IPS-15b (cell line): Measurements from ENCODE around the gene GDA.

ENCODE experiments used
- H3K27me3 ChIP-seq: one replicate; pipeline ENCODE4 v1.6.1; 2013; ENCODE audit warnings: low read length; ENCODE audit not compliant: control insufficient read depth, insufficient read depth
- H3K36me3 ChIP-seq: one replicate; pipeline ENCODE4 v1.6.1; 2013; ENCODE audit warnings: low read length; ENCODE audit not compliant: control insufficient read depth, insufficient read depth
- H3K4me1 ChIP-seq: one replicate; pipeline ENCODE4 v1.6.1; 2013; ENCODE audit warnings: mild to moderate bottlenecking, low read length; ENCODE audit not compliant: control insufficient read depth, insufficient read depth
- H3K4me3 ChIP-seq: one replicate; pipeline ENCODE4 v1.5.1; 2013; ENCODE audit warnings: low read depth, low read length
- H3K9ac ChIP-seq: one replicate; pipeline ENCODE4 v1.6.1; 2013; ENCODE audit warnings: low read depth, mild to moderate bottlenecking, low read length
- H3K9me3 ChIP-seq: one replicate; pipeline ENCODE4 v1.6.1; 2013; ENCODE audit warnings: mild to moderate bottlenecking, low read length; ENCODE audit not compliant: control insufficient read depth, insufficient read depth

Gene GDA

GRCh38 chr9:72185561-72185960 is 36.3 kb downstream of the GDA start:
- H3K9ac ChIP-seq = no peak overlapping the region
- H3K9me3 ChIP-seq = no peaks in the 10 kb centered on the region
- no peaks in the 10 kb centered on the region for H3K36me3 ChIP-seq
- no peak overlapping the region for H3K4me3 ChIP-seq
- H3K4me1 ChIP-seq = no peaks in the 10 kb centered on the region
- H3K27me3 ChIP-seq = no peaks in the 10 kb centered on the region

GRCh38 chr9:72187121-72187695 is 38.0 kb downstream of the GDA start:
- Histone ChIP-seq H3K36me3 (no peaks in the 10 kb centered on the region), H3K9ac (no peak overlapping the region), H3K4me1 (no peaks in the 10 kb centered on the region), H3K9me3 (no peaks in the 10 kb centered on the region), H3K4me3 (no peak overlapping the region), H3K27me3 (no peaks in the 10 kb centered on the region)

GRCh38 chr9:72188232-72188631 is 39.0 kb downstream of the GDA start:
- H3K9me3 ChIP-seq = no peaks in the 10 kb centered on the region
- no peaks in the 10 kb centered on the region for H3K27me3 ChIP-seq
- no peak overlapping the region for H3K9ac ChIP-seq
- no peaks in the 10 kb centered on the region for H3K36me3 ChIP-seq
- no peak overlapping the region for H3K4me3 ChIP-seq
- no peaks in the 10 kb centered on the region for H3K4me1 ChIP-seq

- Histone ChIP-seq H3K27me3 (no peaks in the 10 kb centered on the region), H3K9ac (no peak overlapping the region), H3K4me1 (no peaks in the 10 kb centered on the region), H3K36me3 (no peaks in the 10 kb centered on the region), H3K4me3 (no peak overlapping the region), H3K9me3 (no peaks in the 10 kb centered on the region)
Measured at GRCh38 chr9:72193478-72193881, 44.2 kb downstream of the GDA start.

- Histone ChIP-seq H3K36me3 (no peaks in the 10 kb centered on the region), H3K4me1 (no peaks in the 10 kb centered on the region), H3K9ac (no peak overlapping the region), H3K4me3 (no peak overlapping the region), H3K9me3 (no peaks in the 10 kb centered on the region), H3K27me3 (no peaks in the 10 kb centered on the region)
Measured at GRCh38 chr9:72199238-72199637, 50.0 kb downstream of the GDA start.

- H3K9me3 ChIP-seq = no peaks in the 10 kb centered on the region
- H3K4me1 ChIP-seq = no peaks in the 10 kb centered on the region
- no peak overlapping the region for H3K9ac ChIP-seq
- H3K4me3 ChIP-seq = no peak overlapping the region
- no peaks in the 10 kb centered on the region for H3K36me3 ChIP-seq
- H3K27me3 ChIP-seq = no peaks in the 10 kb centered on the region
Measured at GRCh38 chr9:72200452-72200851, 51.2 kb downstream of the GDA start.

GRCh38 chr9:72202009-72202408 is 52.8 kb downstream of the GDA start:
- no peaks in the 10 kb centered on the region for H3K27me3 ChIP-seq
- H3K36me3 ChIP-seq = no peaks in the 10 kb centered on the region
- H3K9me3 ChIP-seq = no peaks in the 10 kb centered on the region
- H3K4me3 ChIP-seq = no peak overlapping the region
- H3K4me1 ChIP-seq = no peaks in the 10 kb centered on the region
- H3K9ac ChIP-seq = no peak overlapping the region

- no peaks in the 10 kb centered on the region for H3K36me3 ChIP-seq
- H3K9ac ChIP-seq = no peak overlapping the region
- H3K4me1 ChIP-seq = no peaks in the 10 kb centered on the region
- no peaks in the 10 kb centered on the region for H3K9me3 ChIP-seq
- H3K4me3 ChIP-seq = no peak overlapping the region
- no peaks in the 10 kb centered on the region for H3K27me3 ChIP-seq
Measured at GRCh38 chr9:72203205-72203803, 54.1 kb downstream of the GDA start.

GRCh38 chr9:72204062-72204461 is 54.8 kb downstream of the GDA start:
- Histone ChIP-seq H3K4me1 (no peaks in the 10 kb centered on the region), H3K27me3 (no peaks in the 10 kb centered on the region), H3K36me3 (no peaks in the 10 kb centered on the region), H3K9me3 (no peaks in the 10 kb centered on the region), H3K4me3 (no peak overlapping the region), H3K9ac (no peak overlapping the region)

- H3K9ac ChIP-seq = no peak overlapping the region
- H3K9me3 ChIP-seq = no peaks in the 10 kb centered on the region
- no peak overlapping the region for H3K4me3 ChIP-seq
- H3K4me1 ChIP-seq = no peaks in the 10 kb centered on the region
- H3K36me3 ChIP-seq = no peaks in the 10 kb centered on the region
- H3K27me3 ChIP-seq = no peaks in the 10 kb centered on the region
Measured at GRCh38 chr9:72205513-72205912, 56.3 kb downstream of the GDA start.

GRCh38 chr9:72207278-72207677 is 58.0 kb downstream of the GDA start:
- no peak overlapping the region for H3K9ac ChIP-seq
- no peaks in the 10 kb centered on the region for H3K4me1 ChIP-seq
- H3K9me3 ChIP-seq = no peaks in the 10 kb centered on the region
- H3K4me3 ChIP-seq = no peak overlapping the region
- H3K36me3 ChIP-seq = no peaks in the 10 kb centered on the region
- no peaks in the 10 kb centered on the region for H3K27me3 ChIP-seq

- Histone ChIP-seq H3K27me3 (no peaks in the 10 kb centered on the region), H3K9ac (no peak overlapping the region), H3K36me3 (no peaks in the 10 kb centered on the region), H3K4me3 (no peak overlapping the region), H3K9me3 (no peaks in the 10 kb centered on the region), H3K4me1 (no peaks in the 10 kb centered on the region)
Measured at GRCh38 chr9:72210522-72210921, 61.3 kb downstream of the GDA start.
